GM23248 (cell line): Measurements from ENCODE around the gene SAT2.

Source experiments
- EZH2 ChIP-seq: fragments of 200-600 bp; sonication (generic); IDR thresholded peaks from 2 replicates; pipeline ENCODE4 v1.6.1; 2018; ENCODE audit warnings: antibody characterized with exemption, mild to moderate bottlenecking; ENCODE audit not compliant: insufficient read depth, poor library complexity, severe bottlenecking
- EZH2phosphoT487 ChIP-seq: fragments of 200-600 bp; sonication (generic); IDR thresholded peaks from 2 replicates; pipeline ENCODE4 v1.6.1; 2018; ENCODE audit warnings: antibody characterized with exemption, moderate library complexity, mild to moderate bottlenecking, low read depth; ENCODE audit not compliant: insufficient read depth

- TF ChIP-seq EZH2phosphoT487 (no peak), EZH2 (no peak)
Observed at GRCh38 chr17:7580604-7581575, 46.7 kb downstream of the SAT2 start.
